HepG2 (cell line): ENCODE data around the gene CPXM1. TPM values are rescaled to one million over a fixed set of nuclear protein-coding genes. Genes with fewer than 3 reads are reported as not detected.

Experiments used
- AFF4 ChIP-seq: sonication (generic); formaldehyde crosslinking; IDR thresholded peaks from 2 replicates; pipeline ENCODE4 v1.4.0; 2020; ENCODE audit warnings: missing genetic modification reagents
- CCAR2 ChIP-seq: fragments of 200-400 bp; formaldehyde crosslinking; optimal IDR thresholded peaks from 2 replicates; pipeline ENCODE3; 2018; ENCODE audit warnings: low read depth, mild to moderate bottlenecking, low read length, moderate library complexity
- FOXA1 ChIP-seq, 2 experiments: fragments of 450-650 bp in 1 of 2; sonication (generic) in 1 of 2; formaldehyde crosslinking in 1 of 2; IDR thresholded peaks; 2 replicates each; pipeline versions ENCODE4 v1.4.0 to v1.6.1; 2016 to 2020; ENCODE audit warnings: missing genetic modification reagents in 1 of 2
- HOXA3 ChIP-seq: sonication (generic); formaldehyde crosslinking; IDR thresholded peaks from 2 replicates; pipeline ENCODE4 v1.5.0; 2020; ENCODE audit warnings: missing genetic modification reagents
- IKZF1 ChIP-seq: fragments of 450-650 bp; IDR thresholded peaks from 2 replicates; pipeline ENCODE4 v1.7.1; 2016
- IKZF4 ChIP-seq: sonication (generic); formaldehyde crosslinking; IDR thresholded peaks from 2 replicates; pipeline ENCODE4 v1.5.1; 2020; ENCODE audit warnings: borderline replicate concordance, mild to moderate bottlenecking, low read depth, missing genetic modification reagents; ENCODE audit errors: not compliant biosample characterization
- JARID2 ChIP-seq: sonication (generic); formaldehyde crosslinking; IDR thresholded peaks from 2 replicates; pipeline ENCODE4 v1.8.1; 2023; ENCODE audit warnings: missing genetic modification reagents, inconsistent platforms; ENCODE audit not compliant: insufficient replicate concordance
- KAT8 ChIP-seq: IDR thresholded peaks from 2 replicates; pipeline ENCODE4 v1.6.1; 2016; ENCODE audit warnings: missing genetic modification reagents, missing compliant biosample characterization
- MATR3 ChIP-seq: sonication (generic); formaldehyde crosslinking; IDR thresholded peaks from 2 replicates; pipeline ENCODE4 v1.4.0; 2020; ENCODE audit warnings: missing genetic modification reagents
- NBN ChIP-seq: fragments of 450-650 bp; conservative IDR thresholded peaks from 2 replicates; pipeline ENCODE4 v1.6.1; 2017
- NFKBIZ ChIP-seq: IDR thresholded peaks from 2 replicates; pipeline ENCODE4 v1.6.1; 2018; ENCODE audit warnings: missing genetic modification reagents, missing compliant biosample characterization
- SRSF1 ChIP-seq: fragments of 200-400 bp; formaldehyde crosslinking; optimal IDR thresholded peaks from 2 replicates; pipeline ENCODE3; 2017; ENCODE audit warnings: mild to moderate bottlenecking, low read depth, low read length, moderate library complexity
- SYNCRIP ChIP-seq: fragments of 200-400 bp; formaldehyde crosslinking; IDR thresholded peaks from 2 replicates; pipeline ENCODE4 v1.6.1; 2018; ENCODE audit warnings: mild to moderate bottlenecking, low read depth, low read length; ENCODE audit not compliant: insufficient read depth
- ZNF205 ChIP-seq: IDR thresholded peaks from 2 replicates; pipeline ENCODE4 v1.6.1; 2018; ENCODE audit warnings: missing biosample characterization, missing genetic modification reagents
- ZNF224 ChIP-seq: sonication (generic); formaldehyde crosslinking; IDR thresholded peaks from 2 replicates; pipeline ENCODE4 v1.5.0; 2020; ENCODE audit warnings: mild to moderate bottlenecking, missing genetic modification reagents
- ZNF446 ChIP-seq: sonication (generic); formaldehyde crosslinking; IDR thresholded peaks from 2 replicates; pipeline ENCODE4 v1.5.0; 2020; ENCODE audit warnings: mild to moderate bottlenecking, missing genetic modification reagents
- ZNF496 ChIP-seq: sonication (generic); formaldehyde crosslinking; IDR thresholded peaks from 2 replicates; pipeline ENCODE4 v1.8.1; 2023; ENCODE audit warnings: mild to moderate bottlenecking, moderate library complexity, missing genetic modification reagents; ENCODE audit not compliant: insufficient replicate concordance
- ZNF547 ChIP-seq: sonication (generic); formaldehyde crosslinking; IDR thresholded peaks from 2 replicates; pipeline ENCODE4 v1.5.1; 2020; ENCODE audit warnings: mild to moderate bottlenecking, missing genetic modification reagents
- ZNF577 ChIP-seq: sonication (generic); formaldehyde crosslinking; IDR thresholded peaks from 2 replicates; pipeline ENCODE4 v1.4.0; 2020; ENCODE audit warnings: mild to moderate bottlenecking, low read depth, missing genetic modification reagents, borderline replicate concordance
- ZNF589 ChIP-seq: sonication (generic); formaldehyde crosslinking; conservative IDR thresholded peaks from 2 replicates; pipeline ENCODE4 v1.8.0; 2022; ENCODE audit warnings: mild to moderate bottlenecking, moderate library complexity, missing genetic modification reagents
- ZNF878 ChIP-seq: sonication (generic); formaldehyde crosslinking; IDR thresholded peaks from 2 replicates; pipeline ENCODE4 v1.8.1; 2023; ENCODE audit warnings: mild to moderate bottlenecking, missing genetic modification reagents, moderate library complexity
- polyA plus RNA-seq, 8 experiments: library from polyadenylated mRNA; depleted of rRNA in 3 of 8; stranded (reverse) in 7 of 8; unstranded in 1 of 8; fragments of >200 nt; fragmentation: Illumina TruSeq in 4 of 8; extraction: Trizol in 4 of 8; gene quantifications; 2 replicates each; pipeline versions ENCODE4 v1.2.1 to v1.2.3, GENCODE V29; 2011 to 2016; ENCODE audit warnings: low read depth in 4 of 8, missing spikeins in 1 of 8, mixed read lengths in 1 of 8; ENCODE audit not compliant: insufficient read depth in 1 of 8
- total RNA-seq, 5 experiments: library from RNA; depleted of rRNA; stranded (reverse); fragments of >200 nt; fragmentation: Illumina TruSeq; extraction: Trizol; gene quantifications; 2 replicates each; pipeline ENCODE4 v1.2.3, GENCODE V29; 2016; ENCODE audit warnings: low read depth in 1 of 5
- TF ChIP-seq, protein P1 (sequence below): sonication (generic); formaldehyde crosslinking; IDR thresholded peaks from 2 replicates; pipeline ENCODE4 v1.4.0; 2020; ENCODE audit warnings: mild to moderate bottlenecking, missing genetic modification reagents
- TF ChIP-seq, protein P2 (sequence below): IDR thresholded peaks from 2 replicates; pipeline ENCODE4 v1.6.1; 2016; ENCODE audit warnings: low read depth

CPXM1 gene
- total and polyA plus RNA-seq, 2 of the 13 experiments (the other 11 are each of a cell fraction or from before 2014, with no cell fraction given), result 0.07 TPM; not detected in 1

GRCh38 chr20:2749951-2750490 lies 50.4 kb downstream of the CPXM1 start (continued):
- TF ChIP-seq AFF4, result no peak
- no peak for TF ChIP-seq FOXA1 (IDR thresholded peaks at IDR 0.05)
- TF ChIP-seq FOXA1 (CRISPR knock-in tag; IDR thresholded peaks at IDR 0.05), result no peak
- no peak for TF ChIP-seq ZNF878 (CRISPR knock-in tag)
- TF ChIP-seq, protein P1, sequence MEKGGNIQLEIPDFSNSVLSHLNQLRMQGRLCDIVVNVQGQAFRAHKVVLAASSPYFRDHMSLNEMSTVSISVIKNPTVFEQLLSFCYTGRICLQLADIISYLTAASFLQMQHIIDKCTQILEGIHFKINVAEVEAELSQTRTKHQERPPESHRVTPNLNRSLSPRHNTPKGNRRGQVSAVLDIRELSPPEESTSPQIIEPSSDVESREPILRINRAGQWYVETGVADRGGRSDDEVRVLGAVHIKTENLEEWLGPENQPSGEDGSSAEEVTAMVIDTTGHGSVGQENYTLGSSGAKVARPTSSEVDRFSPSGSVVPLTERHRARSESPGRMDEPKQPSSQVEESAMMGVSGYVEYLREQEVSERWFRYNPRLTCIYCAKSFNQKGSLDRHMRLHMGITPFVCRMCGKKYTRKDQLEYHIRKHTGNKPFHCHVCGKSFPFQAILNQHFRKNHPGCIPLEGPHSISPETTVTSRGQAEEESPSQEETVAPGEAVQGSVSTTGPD, result no peak
- no peak for TF ChIP-seq MATR3
- TF ChIP-seq ZNF577 (CRISPR knock-in tag), result no peak
- no peak for TF ChIP-seq IKZF1
- TF ChIP-seq JARID2, result no peak
- TF ChIP-seq ZNF205, result no peak
- no peak for TF ChIP-seq SRSF1
- 0 out of 2 replicates have a peak, but pooled peaks have one; percentile 38 for TF ChIP-seq ZNF589
- no peak for TF ChIP-seq CCAR2
- TF ChIP-seq NBN, result no peak
- no peak for TF ChIP-seq KAT8 (CRISPR knock-in tag)
- TF ChIP-seq ZNF224 (CRISPR knock-in tag), result no peak
- 0 out of 2 replicates have a peak, but pooled peaks have one; percentile 39 for TF ChIP-seq ZNF446 (CRISPR knock-in tag)
- TF ChIP-seq ZNF496 (CRISPR knock-in tag), result no peak
- TF ChIP-seq NFKBIZ (CRISPR knock-in tag), result no peak
- 0 out of 2 replicates have a peak, but pooled peaks have one; percentile 0 for TF ChIP-seq ZNF547 (CRISPR knock-in tag)
- TF ChIP-seq IKZF4, result no peak
- TF ChIP-seq HOXA3, result 0 out of 2 replicates have a peak, but pooled peaks have one; percentile 1
- TF ChIP-seq, protein P2, sequence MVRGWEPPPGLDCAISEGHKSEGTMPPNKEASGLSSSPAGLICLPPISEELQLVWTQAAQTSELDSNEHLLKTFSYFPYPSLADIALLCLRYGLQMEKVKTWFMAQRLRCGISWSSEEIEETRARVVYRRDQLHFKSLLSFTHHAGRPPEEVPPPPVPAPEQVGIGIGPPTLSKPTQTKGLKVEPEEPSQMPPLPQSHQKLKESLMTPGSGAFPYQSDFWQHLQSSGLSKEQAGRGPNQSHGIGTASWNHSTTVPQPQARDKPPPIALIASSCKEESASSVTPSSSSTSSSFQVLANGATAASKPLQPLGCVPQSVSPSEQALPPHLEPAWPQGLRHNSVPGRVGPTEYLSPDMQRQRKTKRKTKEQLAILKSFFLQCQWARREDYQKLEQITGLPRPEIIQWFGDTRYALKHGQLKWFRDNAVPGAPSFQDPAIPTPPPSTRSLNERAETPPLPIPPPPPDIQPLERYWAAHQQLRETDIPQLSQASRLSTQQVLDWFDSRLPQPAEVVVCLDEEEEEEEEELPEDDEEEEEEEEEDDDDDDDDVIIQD (CRISPR knock-in tag), result no peak
- TF ChIP-seq SYNCRIP, result no peak
